GM21526 (cell line): ENCODE results near the gene IL31.

Experiments
- ATAC-seq: cut with Tn5 transposase; IDR thresholded peaks from one replicate; pipeline ENCODE4 v1.9.1; 2021; ENCODE audit warnings: moderate library complexity; ENCODE audit not compliant: unreplicated experiment, low FRiP score

IL31 gene

DNA sequence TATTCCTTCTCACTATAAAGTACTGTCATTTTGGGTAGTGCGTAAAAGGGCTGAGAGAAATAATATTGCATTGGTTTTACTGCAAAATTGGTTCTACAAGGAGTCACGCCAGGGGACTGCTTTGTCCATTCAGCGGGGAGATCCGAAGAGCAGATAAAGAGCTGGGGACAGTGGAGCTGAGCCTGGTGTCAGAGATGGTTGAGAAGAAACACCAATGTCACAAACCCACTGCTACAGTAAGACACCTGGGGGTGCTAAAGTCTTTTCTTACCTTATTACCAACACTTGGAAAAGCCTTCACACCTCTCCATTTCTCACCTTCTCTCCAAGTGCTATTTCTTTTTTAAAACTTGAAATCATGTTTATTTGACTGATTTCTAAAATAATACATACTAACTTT lies 14.1 kb downstream of the IL31 start:
- no peak for ATAC-seq

DNA sequence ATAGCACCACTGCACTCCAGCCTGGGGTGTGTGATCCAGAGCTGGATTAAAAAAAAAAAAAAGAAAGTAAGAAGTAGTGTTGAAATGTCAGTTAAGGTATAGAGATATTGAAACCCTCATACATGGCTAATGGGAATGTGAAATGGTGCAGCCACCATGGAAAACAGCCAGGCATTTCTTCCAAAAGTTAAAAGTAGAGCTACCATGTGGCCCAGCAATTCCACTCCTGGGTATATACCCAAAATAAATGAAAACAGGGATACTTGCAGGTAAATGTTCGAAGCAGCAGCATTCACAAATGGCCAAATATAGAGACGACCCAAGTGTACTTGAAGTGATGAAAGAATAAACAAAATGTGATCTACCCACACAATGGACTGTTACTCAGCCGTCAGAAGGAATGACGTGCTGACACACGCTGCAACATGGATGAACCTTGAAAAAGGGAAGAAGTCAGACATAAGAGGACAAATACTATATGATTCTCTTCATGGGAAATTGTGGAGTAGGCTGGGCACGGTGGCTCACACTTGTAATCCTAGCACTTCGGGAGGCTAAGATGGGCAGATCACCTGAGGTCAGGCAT lies 15.2 kb downstream of the IL31 start:
- ATAC-seq: no peak

DNA sequence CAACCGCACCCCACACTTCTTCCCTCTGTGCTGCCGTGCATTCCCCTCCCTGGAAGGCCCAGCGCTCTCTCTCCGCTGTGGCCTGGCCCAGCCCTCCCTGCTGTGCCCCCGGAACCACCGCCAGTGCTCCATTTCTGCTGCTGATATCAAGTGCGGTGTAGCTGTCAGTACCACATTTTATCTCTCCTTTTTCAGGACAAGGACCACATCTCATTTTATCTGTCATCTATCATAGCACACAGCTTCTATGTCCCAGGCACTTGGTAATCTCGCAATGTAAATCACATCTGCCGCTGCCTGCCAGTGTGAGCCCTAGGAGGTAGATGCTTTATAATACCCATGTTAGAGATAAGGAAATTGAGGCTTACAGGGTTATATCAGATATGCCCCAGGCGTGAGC lies 18.3 kb downstream of the IL31 start:
- no peak for ATAC-seq

DNA sequence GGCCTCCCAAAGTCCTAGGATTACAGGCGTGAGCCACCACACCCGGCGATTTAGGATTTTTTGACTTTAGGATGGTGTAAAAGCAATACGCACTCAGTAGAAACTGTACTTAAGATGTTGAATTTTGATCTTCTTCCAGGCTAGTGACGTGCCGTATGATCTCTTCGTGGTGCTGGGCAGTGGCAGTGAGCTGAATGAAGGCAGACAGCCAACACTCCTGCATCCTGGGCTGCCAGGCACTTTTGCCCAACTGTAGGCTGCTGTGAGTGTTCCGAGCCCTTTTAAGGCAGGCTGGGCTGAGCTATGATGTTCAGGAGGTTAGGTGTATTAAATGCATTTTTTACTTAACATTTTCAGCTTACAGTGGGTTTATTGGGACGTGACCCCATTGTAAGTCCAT lies 21.3 kb downstream of the IL31 start:
- ATAC-seq: no peak

DNA sequence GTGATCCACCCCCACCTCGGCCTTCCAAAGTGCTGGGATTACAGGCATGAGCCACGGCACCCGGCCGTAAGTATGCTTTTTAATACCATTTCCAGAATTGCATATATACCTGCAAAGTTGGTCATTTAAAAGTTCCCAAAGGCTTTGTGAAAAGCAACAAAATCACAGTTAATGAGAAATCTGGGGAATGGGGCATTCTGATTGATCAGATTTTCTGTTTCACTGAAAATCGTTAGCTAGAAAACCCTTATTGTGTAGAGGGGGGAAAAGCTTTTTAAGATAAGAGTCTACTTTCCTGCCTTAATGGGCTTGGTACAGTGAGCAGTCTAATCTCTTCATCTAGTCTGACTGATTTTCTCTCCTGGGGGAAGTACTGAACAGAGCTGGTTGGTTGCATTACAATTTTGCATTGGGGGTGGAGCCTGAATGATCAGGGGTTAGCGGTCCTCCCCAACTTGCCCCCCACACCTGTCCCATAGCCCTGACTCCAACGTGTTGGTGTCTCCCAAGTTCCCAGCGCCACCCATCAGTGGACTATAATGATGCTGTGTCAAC lies 23.8 kb downstream of the IL31 start:
- no peak for ATAC-seq

DNA sequence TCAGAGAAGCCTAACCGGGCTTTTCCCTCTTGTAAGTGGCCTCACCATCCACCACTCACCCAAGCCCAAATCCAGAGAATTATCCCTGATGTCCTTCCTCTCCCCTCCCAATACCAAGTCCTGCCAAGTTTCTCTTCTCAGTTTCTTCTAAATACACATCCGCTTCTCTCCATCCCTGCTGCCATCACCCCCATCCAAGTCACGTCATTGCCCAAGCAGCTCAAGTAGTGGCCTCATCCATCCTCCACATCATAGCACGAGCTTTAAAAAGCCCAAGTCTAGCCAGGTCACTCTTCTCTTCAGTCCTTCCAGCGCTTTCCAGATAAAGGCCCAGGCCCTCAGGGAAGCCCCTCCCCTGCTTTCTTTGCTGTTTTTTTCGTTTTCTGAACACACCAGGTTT lies 25.4 kb downstream of the IL31 start:
- ATAC-seq: no peak

DNA sequence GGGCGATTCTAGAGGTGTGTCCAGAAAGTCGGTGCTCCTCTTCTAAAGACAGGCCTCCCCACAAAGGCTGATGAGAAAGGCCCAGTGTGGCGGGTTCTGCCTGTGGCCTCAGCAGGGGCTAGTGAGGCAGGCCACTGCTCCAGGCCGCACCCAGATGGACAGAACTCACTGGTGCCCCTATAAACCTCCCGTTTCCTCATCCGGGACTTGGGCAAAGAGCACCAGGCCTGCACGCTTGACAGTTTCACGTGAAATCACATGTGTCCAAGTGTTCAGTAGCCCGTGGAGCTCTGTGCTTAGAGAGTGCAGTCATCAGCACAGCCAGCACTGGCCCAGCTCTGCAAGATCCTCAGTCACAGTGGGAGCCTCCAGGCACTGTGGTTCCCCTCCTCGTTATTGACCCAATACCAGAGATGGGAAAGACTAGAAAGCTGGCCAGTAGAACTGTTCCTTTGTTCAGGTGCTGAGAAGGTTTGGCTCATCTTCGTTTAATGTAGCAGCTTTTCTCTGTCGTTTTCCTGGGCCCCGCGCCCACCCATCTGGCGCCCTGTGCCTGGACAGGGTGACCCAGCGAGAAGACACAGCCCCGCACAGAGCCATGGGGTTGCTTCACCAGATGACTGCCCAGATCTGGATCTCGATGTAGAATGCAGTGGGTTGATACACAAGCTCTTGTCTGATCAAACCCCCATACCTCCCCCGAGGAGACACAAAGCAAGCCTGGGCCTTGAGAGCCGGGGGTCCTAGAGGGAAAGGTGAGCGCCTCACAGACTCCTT lies 26.3 kb downstream of the IL31 start:
- ATAC-seq: no peak

DNA sequence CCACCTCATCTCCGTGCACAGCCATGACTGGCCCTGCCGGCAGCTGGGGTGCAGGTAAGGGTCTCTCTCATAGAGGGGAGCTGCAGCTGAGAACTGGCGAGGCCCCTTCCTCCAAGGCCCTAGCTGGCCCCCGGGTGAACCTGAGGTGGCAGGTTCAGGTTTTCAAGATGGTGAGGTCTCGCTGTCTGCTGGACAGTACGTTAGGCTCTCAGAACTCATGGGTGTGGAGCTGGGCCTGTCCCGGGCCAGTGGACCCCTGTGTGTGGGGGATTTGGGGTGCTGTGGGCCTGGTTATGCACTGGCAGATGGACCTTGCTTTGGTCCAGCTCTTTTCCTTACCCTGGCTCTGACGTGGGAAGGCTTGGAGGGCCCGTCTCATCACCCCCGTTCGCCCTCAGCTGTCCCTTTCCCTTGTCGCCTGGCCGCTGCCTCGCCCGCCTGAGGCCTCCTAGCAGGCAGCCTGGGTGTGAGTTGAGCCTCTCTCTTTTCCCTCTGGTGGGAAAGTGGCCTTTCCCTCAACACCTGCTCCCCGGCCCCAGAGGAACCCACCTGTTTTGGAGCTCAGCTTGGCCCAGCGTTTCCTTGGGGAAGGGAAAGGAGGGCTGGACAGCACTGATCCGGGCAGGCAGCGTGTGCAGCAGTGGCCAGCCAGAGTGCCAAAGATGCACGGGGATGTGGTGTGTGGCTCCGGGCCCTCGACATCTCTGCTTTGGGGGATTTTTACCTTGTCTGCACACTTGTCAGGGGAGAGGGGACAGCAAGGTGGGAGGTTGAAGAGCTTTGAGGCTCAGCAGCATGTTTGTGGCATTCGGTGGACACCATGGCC lies 28.3 kb downstream of the IL31 start:
- no peak for ATAC-seq

DNA sequence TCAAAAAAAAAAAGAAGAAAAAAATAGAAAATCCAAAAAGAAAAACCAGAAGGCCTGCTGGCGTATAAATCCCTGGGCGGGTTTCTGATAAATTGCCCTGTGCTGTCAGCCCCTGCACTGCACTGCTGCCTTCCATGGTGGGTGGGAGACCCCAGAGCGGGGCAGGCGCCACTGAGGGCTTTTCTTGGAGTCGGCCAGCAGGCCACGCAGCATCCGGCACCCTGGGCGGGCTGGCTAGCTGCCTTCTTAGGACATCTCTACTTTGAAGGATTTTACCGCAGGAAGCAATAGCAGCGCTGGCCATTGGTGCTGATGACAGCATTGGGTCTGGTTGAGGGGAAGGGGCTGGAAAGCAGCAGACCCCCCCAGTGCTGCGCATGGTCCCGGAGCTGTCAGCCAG lies 29.1 kb downstream of the IL31 start:
- no peak for ATAC-seq

DNA sequence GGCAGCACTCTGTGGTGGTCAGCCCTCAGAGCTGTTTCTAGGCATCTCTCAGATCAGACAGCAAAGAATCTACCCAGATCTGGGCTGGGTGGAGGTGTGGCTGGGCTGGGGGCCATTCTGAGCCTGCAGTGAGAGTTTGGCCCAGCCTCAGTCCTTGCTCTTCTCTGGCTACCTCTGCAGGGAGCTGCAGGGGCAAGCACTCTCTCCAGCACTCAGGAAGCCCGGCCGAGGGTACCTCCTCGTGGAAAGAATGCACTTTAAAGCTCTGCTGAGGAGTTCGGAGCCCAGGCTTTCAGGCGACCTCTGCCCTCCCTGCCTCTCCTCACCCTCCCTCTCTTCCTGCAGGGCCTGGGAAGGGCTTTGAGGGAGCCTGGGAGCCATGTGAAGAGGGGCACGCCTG lies 31.2 kb downstream of the IL31 start:
- ATAC-seq: no peak

DNA sequence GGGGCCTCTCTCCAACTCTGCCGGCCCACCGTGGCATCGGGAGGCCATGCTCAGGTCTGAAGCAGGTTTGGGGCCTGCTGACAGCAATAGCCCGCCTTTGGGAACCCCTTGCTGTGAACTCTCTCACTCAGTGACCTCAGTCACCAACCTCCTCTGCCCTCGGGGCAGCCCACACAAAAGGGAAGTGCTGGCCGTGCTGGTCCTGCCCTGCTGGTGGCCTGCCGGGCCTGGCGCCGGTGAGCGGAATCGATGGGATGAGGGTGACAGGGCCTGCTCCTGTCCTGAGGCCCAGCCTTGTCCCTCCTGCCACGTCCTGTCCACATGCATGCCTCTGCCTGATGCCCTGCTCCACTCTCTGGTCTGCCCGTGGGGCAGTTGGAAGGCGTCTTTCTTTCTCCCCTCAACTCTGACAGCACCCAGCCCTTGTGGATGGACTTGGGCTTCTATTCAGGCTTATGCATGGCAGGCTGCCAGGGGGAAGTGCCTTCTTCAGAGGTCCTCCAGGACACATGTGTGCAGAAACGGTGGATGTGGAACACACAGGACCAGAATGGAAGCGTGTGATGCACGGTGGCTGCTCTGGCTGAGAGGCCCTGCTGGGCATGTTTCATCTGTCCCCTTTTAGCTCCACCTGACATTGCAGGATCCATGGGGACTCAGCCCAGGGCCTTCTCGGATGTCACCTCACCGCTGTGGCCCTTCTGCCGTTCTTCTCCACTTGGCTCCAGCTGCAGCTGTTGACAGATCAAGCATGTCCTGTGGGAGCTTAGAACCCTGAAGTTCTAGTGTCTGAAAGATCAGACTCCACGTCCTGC lies 31.9 kb downstream of the IL31 start:
- no peak for ATAC-seq

DNA sequence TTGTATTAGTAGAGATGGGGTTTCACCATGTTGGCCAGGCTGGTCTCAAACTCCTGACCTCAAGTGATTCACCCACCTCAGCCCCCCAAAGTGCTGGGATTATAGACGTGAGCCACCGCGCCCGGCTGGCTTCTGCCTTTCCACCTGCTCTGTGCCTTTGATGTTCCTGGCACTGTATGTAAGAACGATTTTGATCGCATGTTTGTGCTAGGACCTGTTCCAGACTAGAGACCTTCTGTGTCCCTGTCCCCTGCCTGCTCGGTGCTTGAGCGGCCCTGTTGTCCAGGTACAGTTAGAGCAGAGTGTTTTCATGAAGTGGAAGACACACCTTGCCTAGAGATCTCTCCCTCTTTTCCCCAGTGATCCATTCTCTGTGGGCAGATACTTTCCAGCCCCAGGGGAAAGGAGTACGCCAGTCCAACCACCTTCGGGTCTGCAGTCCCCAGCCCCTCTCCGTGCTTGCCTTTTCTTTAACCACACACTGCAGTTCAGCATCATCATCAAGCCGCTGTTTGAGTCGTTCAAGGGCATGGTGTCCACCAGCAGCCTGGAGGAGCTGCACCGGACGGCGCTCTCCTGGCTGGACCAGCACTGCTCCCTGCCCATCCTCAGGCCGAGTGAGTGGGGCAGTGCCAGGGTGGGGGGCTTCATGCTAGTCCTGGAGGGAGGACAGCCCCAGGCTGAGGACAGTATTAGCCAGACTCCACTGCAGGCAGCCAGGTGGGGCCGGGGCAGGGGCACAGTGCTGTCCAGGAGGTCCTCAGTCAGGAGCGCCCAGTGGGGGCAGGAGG lies 33.4 kb downstream of the IL31 start:
- no peak for ATAC-seq

DNA sequence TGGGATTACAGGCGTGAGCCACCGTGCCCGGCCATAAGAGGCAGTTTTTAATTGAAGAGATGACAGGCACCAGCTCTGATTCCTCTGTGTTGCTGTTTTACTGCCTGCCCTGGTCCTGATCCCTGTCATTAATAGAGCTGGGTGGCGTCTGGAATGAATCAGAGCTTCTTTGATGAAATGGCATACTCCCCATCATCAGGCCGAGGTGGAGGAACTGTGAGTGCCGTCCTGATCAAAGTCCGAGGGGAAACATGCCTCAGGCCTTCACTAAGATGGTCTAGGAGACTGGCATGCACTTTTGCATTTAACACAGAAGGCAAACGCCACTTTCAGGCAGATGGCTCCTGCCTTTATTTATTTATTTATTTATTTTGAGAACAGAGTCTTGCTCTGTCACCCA lies 34.1 kb downstream of the IL31 start:
- no peak for ATAC-seq

DNA sequence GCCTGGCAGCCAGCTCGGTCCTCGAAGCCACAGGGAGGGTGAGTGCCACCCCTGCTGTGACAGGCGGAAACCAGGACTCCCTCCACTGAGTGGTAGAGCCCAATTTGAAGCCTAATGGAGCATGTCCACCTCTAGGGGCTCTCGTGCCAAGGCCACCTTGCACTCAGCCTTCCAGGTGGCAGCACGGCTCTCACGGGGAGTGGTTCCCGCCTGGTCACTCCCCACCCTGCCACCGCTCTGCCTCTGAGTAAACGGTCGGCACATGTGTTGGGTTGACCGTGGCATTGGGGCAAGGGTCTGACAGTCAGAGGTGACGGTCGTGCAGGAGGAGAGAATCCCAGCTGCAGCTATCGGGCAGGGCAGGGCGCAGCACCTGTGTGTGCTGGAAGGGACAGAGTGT lies 34.8 kb downstream of the IL31 start:
- no peak for ATAC-seq

DNA sequence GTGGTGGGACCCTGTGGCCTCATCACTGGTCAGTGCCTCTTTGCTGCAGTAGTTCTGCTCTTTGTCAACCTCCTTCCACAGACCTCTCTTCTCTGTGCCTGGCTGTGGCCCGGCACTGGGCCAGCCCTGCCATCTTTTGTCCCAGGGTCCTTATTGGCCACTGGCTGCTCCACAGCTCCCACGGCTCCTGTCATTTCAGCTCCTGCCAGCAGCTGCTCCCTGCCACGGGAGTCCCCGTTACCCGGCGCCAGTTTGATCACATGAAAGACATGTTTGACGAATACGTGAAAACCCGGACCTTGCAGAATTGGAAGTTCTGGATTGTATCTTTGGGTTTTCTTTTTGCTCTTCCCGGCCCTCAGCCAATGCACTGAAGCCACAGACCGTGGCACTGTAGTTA lies 35.4 kb downstream of the IL31 start:
- no peak for ATAC-seq

DNA sequence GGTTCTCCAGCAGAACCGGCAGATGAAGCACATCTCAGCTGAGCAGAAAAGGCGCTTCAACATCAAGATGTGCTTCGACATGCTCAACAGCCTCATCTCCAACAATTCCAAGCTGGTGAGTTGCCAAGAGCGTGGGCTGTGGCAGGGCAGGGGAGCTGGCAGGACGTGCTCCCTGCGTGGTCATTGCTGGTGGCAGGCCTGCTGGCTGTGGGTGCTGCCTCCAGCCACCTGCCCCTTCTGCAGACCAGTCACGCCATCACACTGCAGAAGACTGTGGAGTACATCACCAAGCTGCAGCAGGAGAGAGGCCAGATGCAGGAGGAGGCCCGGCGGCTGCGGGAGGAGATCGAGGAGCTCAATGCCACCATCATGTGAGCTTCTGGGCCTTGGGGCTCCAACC lies 35.8 kb downstream of the IL31 start:
- no peak for ATAC-seq

DNA sequence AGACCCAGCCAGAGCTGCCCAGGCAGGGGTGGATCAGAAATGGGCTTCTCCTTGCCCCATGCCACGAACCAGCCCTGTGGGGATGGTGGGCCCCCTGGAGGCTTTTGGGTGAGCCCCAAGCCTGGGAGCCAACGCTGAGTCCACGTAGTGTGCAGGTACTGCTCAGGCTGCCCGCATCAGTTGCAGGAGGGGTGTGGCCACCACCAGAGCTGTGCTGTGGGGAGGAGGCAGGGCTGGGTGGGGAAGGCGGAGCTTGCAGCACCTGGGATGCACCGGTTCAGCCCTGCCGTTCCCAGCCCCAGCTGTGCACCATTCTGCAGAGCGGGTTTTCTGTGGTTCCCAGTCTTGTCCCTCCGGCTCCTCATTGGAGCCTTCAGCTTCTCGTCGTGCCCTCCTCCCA lies 36.3 kb downstream of the IL31 start:
- ATAC-seq: no peak

DNA sequence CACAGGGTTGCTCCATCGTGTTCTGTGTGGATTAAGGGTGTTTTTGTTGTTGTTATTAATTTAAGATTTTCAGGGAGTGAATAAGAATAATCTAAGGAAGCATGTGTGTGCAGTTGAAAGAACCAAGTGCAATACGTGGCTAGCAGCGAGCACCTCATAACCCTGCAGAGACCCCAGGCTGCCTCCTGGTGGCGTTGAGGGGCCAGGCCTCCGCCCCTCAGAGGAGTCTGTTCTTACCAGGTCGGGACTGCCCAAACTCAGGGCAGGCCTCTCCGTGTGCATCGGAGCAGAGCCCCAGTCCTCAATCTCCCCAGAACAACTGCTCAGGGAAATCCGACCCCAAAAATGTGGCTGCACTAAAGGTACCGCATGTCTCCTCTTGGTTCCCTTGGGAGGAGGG lies 36.8 kb downstream of the IL31 start:
- ATAC-seq: no peak

DNA sequence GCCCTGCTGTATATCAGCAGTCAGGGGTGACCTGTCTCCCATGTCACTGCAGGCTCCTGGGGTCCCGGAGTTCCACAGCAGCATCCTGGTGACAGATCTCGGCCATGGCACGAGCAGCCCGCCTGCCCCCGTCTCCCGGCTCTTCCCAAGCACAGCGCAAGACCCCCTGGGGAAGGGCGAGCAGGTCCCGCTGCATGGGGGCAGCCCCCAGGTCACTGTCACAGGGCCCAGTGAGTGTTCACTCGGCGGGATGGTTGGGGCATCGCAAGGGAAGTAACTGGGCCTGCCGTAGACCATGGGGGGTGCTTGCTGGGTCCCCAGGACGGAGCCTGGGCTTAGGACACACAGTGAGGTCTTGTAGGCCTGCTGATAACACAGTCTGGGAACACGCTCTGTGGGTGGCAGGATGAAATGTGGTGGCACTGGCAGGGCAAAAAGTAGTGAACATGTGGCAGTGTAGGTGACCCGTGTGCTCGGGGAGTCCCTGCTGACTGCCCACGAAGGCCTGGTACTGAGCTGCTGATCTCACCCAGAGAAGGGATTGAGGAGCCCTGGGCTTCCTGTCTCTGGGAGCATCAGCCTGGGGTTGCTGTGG lies 38.5 kb downstream of the IL31 start:
- no peak for ATAC-seq
